Measurements from ENCODE around the gene CCDC170.

Gene CCDC170

DNA sequence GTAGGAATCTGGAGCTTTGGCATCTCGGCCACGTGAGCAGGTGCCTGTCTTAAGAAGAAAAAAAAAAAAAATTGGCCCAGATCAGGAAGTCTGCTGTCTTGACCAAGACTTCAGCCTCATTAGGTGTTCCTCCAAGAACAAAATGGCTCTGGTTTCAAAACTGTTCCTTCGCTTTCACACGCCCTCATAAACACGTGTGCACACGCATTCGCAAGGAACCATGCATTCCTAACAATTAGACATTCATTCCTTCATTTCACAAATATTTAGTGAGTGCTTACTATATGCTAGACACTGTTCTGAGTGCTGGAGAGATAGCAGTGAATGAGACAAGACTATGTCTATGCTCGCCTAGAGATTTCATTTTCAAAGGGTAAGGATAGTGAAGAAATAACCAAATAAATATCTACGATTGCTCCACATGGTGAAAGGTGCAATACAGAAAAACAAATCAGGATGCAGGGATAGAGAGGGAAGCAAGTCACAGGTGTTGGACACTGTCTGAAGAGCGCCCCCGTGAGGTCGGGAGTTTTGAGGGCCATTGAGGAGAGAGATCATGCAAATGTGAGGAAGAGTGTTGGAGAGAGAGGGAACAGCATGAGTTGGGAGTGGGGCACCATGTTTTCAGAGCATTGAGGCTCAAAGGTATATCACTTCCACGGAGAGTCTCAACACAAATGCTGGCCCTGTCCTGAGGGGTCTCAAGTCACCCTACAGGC is 53.3 kb downstream of the CCDC170 start:
- no peak for DNase-seq

DNA sequence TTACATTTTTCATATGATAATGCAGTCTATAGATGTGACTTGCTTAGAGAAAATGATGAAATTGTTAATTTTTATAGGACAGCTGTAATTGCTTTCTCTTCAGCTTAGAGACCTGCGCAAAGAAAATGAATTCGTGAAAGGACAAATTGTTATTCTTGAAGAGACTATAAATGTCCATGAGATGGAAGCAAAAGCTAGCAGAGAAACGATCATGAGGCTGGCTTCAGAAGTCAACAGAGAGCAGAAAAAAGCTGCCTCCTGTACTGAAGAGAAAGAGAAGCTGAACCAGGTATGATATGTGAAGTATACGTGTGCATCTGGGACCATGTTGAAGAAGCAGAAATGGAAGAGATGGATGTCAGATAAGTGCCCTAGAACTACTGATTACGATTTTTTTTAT is 54.4 kb downstream of the CCDC170 start:
- DNase-seq = no peak

DNA sequence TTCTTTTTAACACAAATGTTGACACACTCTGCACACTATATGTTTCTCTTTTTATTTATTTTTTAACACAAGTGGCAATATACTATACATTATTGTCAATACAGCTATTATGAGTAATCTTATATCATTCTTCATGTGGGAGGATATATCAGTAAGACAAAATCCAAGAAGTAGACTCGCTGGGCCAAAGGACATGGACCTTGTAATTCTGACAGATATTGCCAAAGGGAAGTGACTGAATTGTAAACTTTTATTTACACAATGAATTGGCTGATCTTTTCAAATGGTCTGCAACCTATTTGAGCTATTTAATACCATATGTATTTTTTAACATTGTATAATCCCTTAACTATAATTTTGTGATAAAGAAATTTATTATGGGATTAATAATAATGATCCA is 56.0 kb downstream of the CCDC170 start:
- no peak for DNase-seq

DNA sequence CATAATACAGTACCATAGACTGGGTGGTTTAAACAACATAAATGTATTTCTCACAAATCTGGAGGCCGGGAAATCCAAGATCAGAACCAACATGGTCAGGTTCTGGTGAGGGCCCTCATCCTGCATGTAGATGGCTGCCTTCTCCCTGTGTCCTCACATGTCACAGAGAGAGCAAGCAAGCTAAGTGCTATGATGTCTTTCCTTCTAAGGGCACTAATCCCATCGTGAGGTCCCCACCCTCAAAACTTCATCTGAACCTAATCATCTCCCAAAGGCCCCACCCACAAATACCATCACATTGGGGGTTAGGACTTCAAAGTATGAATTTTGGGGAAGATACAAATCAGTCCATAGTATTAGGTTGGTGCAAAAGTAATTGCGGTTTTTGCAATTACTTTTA is 56.8 kb downstream of the CCDC170 start:
- no peak for DNase-seq

DNA sequence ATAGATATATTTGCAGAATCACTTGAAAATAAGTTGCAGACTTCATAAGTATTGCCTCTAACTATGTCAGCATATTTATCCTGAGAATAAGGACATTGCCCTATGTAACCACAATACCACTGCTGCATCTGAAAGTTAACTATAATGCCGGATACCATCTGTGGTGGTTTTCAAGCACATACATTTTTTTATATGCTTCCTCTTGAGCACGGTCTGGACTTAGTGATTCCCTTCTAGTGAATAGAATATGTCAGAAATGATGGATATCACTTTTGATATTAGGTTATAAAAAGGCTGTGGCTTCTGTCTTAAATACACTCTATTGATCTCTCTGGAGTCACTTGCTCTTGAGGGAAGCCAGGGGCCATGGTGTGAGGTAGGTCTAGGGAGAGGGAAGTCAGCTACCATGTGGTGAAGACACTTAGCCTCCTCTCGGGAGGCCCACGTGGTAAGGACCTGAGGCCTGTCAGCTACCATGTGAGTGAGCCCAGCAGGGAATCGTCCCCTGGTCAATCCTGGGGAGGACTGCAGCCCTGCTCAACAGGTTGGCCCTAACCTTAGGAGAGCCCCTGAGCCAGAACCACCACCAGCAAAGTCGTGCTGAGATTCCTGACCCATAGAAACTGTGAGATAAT is 57.5 kb downstream of the CCDC170 start:
- DNase-seq = no peak

- DNase-seq = no peak
Observed at GRCh38 chr6:151553416-151554165, 59.8 kb downstream of the CCDC170 start.

DNA sequence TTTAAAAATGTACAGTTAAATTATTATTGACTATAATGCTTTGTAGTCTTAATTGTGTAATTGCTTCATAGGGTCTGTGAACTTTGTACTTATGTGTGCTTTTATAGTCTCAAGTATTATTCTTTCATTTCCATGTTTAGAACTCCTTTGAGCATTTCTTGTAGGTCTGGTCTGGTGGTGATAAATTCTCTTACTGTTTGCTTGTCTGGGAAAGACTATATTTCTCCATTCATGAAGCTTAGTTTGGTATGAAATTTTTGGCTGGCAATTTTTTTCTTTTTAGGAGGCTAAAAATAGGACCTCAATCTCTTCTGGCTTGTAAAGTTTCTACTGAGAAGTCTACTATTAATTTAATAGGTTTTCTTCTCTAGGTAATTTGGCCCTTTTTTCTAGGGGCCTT is 67.4 kb downstream of the CCDC170 start:
- DNase-seq = no peak

DNA sequence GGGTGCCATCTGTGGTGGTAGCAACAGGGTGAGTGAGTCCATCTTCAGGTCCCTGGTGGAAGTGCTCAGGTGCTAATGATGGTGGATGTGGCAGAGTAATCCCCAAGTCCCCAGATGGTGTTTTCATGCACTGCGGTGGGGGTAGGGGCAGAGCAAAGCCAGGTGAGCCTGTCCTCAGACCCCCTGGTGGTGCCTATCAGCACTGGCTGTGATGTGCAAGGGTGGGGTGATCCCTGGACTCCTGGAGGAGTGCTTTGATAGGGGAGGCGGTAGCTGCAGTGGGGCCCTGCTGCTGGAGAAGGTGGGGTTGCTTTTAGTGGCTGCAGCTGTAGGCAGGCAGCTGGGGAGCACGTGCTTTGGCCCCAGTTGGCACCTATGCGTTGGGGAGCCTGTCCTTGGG is 70.8 kb downstream of the CCDC170 start:
- DNase-seq = no peak

DNA sequence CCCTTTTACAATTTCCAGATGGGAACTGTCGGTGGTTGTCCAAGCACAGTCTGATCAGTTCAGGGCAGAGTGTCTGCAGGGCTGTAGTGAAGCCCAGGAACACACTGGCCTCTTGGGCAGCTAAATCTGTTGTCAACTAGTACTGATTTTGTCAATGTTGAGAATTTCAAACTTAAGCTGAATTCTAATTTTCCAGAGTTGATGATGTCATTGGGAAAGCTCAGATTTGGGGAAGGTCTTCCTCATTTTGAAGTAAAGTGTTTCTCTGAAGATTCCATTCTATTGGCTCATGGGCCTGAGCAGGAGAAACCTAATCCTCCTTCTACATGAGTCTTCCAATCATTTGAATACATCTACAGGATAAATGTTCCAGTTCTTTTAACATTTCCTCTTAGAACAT is 72.1 kb downstream of the CCDC170 start:
- no peak for DNase-seq

GRCh38 chr6:151566557-151566956 is 72.7 kb downstream of the CCDC170 start:
- DNase-seq = no peak

GRCh38 chr6:151576633-151577032 is 82.8 kb downstream of the CCDC170 start:
- DNase-seq = peak in 35 of 58 donors; percentile 1 to 67 (median 17)

GRCh38 chr6:151577257-151577656 is 83.4 kb downstream of the CCDC170 start:
- DNase-seq = no peak

DNA sequence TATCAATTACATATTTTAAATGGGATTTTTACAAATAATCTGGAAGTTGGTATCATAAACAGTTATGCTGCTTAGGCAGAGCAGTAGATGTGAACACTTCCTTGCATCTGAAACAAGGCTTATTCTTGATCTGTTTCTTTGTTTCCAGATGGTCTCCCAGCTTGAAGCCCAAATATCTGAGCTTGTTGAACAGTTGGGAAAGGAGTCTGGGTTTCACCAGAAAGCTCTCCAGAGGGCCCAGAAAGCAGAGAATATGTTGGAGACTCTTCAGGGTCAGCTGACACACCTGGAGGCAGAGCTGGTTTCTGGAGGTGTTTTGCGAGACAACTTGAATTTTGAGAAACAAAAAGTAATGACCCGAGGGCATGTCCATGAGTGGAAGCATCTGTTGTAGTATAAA is 91.9 kb downstream of the CCDC170 start:
- DNase-seq = no peak

- DNase-seq = no peak
Observed at GRCh38 chr6:151589667-151590066, 95.8 kb downstream of the CCDC170 start.

DNA sequence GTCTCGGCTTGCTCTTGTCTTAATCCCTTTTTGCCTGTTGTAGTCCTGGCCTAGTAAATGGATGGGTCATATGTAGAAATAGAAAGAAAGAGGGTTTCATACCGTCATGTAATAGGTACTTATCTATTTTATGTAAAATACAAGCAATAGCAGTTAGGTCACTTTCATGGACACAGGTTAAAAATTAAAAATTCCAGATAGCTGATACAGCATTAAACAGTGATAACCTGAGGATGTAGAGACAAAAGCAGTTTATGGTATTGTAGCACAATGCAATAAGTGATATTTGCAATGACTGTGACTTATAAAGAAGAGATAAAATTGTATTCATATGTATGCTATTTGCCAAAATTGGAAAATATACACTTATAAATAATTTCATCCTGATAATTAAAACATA is 96.9 kb downstream of the CCDC170 start:
- DNase-seq = no peak

- DNase-seq = no peak
Observed at GRCh38 chr6:151592449-151593159, 98.8 kb downstream of the CCDC170 start.

- DNase-seq = no peak
Observed at GRCh38 chr6:151609146-151609902, 115.5 kb downstream of the CCDC170 start.

DNA sequence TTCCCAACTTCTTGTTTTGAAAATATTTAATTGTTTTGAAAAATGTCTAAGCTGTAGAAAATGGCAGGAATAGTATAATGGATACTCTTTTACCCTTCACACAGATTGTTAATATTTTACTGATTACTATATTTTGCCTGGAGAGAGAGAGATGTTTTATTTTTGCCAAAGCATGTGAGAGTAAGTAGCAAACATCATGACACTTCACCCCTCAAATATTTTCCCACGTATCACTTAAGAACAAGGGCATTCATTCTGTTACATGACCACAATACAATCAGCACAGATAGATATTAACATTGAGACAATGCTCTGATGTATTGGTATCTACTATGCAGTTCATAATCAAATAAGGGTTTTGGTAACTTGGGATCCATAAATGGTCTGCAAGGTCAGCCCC is 116.5 kb downstream of the CCDC170 start:
- DNase-seq = no peak

DNA sequence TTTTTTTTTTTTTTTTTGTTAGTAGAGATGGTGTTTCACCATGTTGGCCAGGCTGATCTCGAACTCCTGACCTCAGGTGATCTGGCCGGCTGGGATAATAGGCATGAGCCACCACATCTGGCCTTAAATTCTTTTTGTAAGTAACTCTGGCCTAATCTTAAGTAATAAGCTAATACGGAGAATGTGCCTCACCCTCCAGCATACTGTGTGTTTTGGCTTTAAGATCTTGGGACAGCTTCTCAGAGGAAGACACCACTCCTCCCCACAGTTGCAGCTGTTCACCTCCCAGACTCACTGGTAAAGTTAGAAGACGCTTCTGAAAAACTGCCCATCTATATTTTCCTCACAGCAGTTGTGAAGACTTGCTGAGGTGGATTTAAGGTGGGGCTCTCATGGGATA is 120.8 kb downstream of the CCDC170 start:
- no peak for DNase-seq

GRCh38 chr6:151616091-151616513 is 122.3 kb downstream of the CCDC170 start:
- no peak for DNase-seq

GRCh38 chr6:151616600-151616999 is 122.8 kb downstream of the CCDC170 start:
- DNase-seq = no peak
